Measurements from ENCODE around the gene SLC10A7.

SLC10A7 gene

GRCh38 chr4:146347822-146348221 is 173.9 kb downstream of the SLC10A7 start:
- in situ Hi-C loops (cut with MboI; ENCODE audit: low sequenced_read_pairs) = loop anchor here (25.0 kb wide), 1 partner anchor 564 kb away; no protein-coding TSS in a partner anchor
- no peaks in the 10 kb centered on the region for H3K9me3 ChIP-seq
- peaks cover 2% of the 10 kb centered on the region; the same call in 1 of the 2 replicates for H3K4me1 ChIP-seq
- H3K36me3 ChIP-seq (replicated peaks) = no peaks in the 10 kb centered on the region
- no peak overlapping the region for H3K4me3 ChIP-seq
- no peak for DNase-seq (ENCODE audit: low spot score in 2 of 2)
- H3K27me3 ChIP-seq (ENCODE audit: low read depth) = no peaks in the 10 kb centered on the region

GRCh38 chr4:146346276-146346675 is 175.5 kb downstream of the SLC10A7 start:
- in situ Hi-C loops (cut with MboI; ENCODE audit: low sequenced_read_pairs) = loop anchor here (25.0 kb wide), 1 partner anchor 566 kb away; no protein-coding TSS in a partner anchor
- Histone ChIP-seq H3K4me3 (no peak overlapping the region), H3K36me3 (replicated peaks) (no peaks in the 10 kb centered on the region), H3K27me3 (ENCODE audit: low read depth) (no peaks in the 10 kb centered on the region), H3K4me1 (peaks cover 2% of the 10 kb centered on the region; the same call in 1 of the 2 replicates), H3K9me3 (no peaks in the 10 kb centered on the region)
- no peak for DNase-seq (ENCODE audit: low spot score in 2 of 2)

DNA sequence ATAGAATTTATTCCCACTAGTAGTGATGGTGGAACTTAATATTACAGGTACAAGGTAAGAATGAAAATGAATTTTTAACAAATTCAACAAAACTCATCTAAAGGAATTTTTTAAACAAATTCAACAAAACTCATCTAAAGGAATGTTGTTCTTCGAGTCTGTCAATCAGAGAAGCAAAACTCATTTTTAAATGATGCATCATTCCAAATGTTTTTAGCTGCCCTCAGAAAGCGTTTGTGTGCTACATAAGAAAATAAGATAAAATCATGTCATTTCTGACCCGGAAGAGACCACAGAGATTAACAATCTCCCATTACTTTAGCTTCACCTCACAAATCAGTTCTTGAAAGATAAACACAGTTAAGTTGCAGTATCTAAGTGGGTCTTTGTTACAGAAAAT is 178.0 kb downstream of the SLC10A7 start:
- DNase-seq (ENCODE audit: low spot score in 2 of 2) = no peak
- no peak overlapping the region for H3K4me3 ChIP-seq
- H3K4me1 ChIP-seq = no peaks in the 10 kb centered on the region
- H3K9me3 ChIP-seq = no peaks in the 10 kb centered on the region
- no peaks in the 10 kb centered on the region for H3K36me3 ChIP-seq (replicated peaks)
- in situ Hi-C loops (cut with MboI; ENCODE audit: low sequenced_read_pairs) = loop anchor here (25.0 kb wide), 1 partner anchor 569 kb away; no protein-coding TSS in a partner anchor
- H3K27me3 ChIP-seq (ENCODE audit: low read depth) = no peaks in the 10 kb centered on the region

GRCh38 chr4:146343199-146343598 is 178.5 kb downstream of the SLC10A7 start:
- H3K9me3 ChIP-seq = no peaks in the 10 kb centered on the region
- no peaks in the 10 kb centered on the region for H3K27me3 ChIP-seq (ENCODE audit: low read depth)
- no peak for DNase-seq (ENCODE audit: low spot score in 2 of 2)
- no peaks in the 10 kb centered on the region for H3K4me1 ChIP-seq
- H3K36me3 ChIP-seq (replicated peaks) = no peaks in the 10 kb centered on the region
- in situ Hi-C loops (cut with MboI; ENCODE audit: low sequenced_read_pairs) = loop anchor here (25.0 kb wide), 1 partner anchor 569 kb away; no protein-coding TSS in a partner anchor
- H3K4me3 ChIP-seq = no peak overlapping the region

DNA sequence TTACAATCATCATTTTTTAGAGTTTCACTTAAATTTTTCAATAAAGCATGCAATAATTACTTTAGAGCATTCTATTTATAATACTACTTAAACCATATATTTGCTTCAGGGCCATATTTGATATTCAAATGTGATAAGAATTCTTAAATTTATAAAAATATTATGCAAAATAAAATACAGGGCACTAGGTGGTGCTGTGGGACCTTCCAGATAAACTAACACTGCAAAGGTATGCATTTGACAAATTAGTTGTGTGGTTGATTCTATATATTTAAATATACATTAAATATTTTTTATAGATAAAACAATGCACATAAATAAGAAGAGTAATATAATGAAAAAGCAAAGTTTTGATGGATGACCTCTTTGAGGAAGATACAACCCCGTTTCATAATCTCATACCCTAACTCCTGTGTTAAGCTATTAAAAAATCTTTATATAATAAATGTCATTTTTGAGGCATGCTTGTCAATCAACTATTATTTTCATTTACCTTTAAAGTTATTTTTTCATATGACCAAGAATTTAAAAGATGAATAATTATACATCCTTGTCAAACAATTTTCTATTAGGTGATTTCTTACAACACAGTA is 179.0 kb downstream of the SLC10A7 start:
- peak in 1 of 2 experiments; percentile 29 for DNase-seq (ENCODE audit: low spot score in 2 of 2)
- Histone ChIP-seq H3K4me1 (no peaks in the 10 kb centered on the region), H3K9me3 (no peaks in the 10 kb centered on the region), H3K36me3 (replicated peaks) (no peaks in the 10 kb centered on the region), H3K4me3 (no peak overlapping the region), H3K27me3 (ENCODE audit: low read depth) (no peaks in the 10 kb centered on the region)
- in situ Hi-C loops (cut with MboI; ENCODE audit: low sequenced_read_pairs) = loop anchor here (25.0 kb wide), 1 partner anchor 570 kb away; no protein-coding TSS in a partner anchor

DNA sequence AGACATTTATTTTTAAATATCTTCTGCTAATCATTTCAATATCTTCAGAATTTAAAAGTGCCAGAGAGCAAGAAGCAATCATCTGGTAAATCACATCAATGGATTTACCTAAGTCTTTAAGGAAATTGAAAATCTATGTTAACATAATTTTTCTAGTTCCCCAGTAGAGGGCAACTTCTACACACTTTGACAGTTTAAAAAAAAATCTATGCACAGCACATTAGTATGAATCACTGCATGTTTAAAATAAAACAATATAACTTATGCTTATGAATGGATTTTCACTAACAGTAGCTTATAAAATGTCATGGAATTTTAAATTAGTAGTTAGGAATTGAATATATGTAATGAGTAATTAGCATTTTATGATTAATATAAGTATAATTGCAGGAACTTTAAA is 180.9 kb downstream of the SLC10A7 start:
- in situ Hi-C loops (cut with MboI; ENCODE audit: low sequenced_read_pairs) = loop anchor here (25.0 kb wide), 1 partner anchor 572 kb away; no protein-coding TSS in a partner anchor
- Histone ChIP-seq H3K36me3 (replicated peaks) (no peaks in the 10 kb centered on the region), H3K4me3 (no peak overlapping the region), H3K27me3 (ENCODE audit: low read depth) (no peaks in the 10 kb centered on the region), H3K4me1 (no peaks in the 10 kb centered on the region), H3K9me3 (no peaks in the 10 kb centered on the region)
- peak in 1 of 2 experiments; percentile 20 for DNase-seq (ENCODE audit: low spot score in 2 of 2)

DNA sequence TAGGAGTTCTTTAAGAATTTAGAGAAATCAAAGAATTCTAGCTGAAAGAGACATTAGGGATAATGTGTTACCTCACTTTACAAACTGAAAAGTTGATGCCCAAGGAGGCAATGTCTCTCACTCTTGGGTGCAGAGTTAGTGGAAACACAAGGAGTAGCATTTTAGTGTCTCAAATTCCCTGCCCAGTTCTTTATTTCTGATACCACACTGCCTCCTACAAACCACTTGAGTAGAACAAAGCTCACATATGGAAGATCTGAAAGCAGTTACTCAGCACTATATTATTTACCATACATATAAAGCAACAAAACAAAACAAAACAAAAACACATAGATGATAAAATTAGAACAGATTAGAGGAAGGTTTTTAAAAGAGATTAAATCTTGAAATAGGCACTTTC is 183.2 kb downstream of the SLC10A7 start:
- no peak for DNase-seq (ENCODE audit: low spot score in 2 of 2)
- Histone ChIP-seq H3K4me3 (no peak overlapping the region), H3K4me1 (no peaks in the 10 kb centered on the region), H3K27me3 (ENCODE audit: low read depth) (no peaks in the 10 kb centered on the region), H3K36me3 (replicated peaks) (no peaks in the 10 kb centered on the region), H3K9me3 (no peaks in the 10 kb centered on the region)
- in situ Hi-C loops (cut with MboI; ENCODE audit: low sequenced_read_pairs) = loop anchor here (25.0 kb wide), 1 partner anchor 574 kb away; no protein-coding TSS in a partner anchor

DNA sequence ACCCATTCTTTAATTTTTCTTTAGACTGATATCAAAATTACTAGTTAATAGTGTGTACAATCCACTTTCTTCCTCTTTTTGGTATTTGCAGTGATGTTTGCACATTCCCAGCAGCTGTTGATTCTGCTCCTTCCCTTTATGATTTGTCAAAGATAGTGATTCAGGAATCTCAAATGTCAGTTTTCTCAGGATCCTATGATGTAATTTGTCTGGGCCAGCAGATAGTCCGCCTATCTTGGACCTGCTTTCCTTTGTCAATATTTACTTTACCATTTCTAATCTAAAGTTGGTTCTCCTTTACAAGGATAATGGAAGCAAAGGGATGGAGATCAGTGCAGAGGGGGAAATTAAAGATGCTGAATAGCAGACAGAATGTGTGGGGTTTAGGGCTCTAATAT is 185.3 kb downstream of the SLC10A7 start:
- H3K4me1 ChIP-seq = no peaks in the 10 kb centered on the region
- no peak overlapping the region for H3K4me3 ChIP-seq
- in situ Hi-C loops (cut with MboI; ENCODE audit: low sequenced_read_pairs) = loop anchor here (25.0 kb wide), 1 partner anchor 576 kb away; no protein-coding TSS in a partner anchor
- H3K27me3 ChIP-seq (ENCODE audit: low read depth) = no peaks in the 10 kb centered on the region
- DNase-seq (ENCODE audit: low spot score in 2 of 2) = no peak
- H3K9me3 ChIP-seq = no peaks in the 10 kb centered on the region
- no peaks in the 10 kb centered on the region for H3K36me3 ChIP-seq (replicated peaks)

DNA sequence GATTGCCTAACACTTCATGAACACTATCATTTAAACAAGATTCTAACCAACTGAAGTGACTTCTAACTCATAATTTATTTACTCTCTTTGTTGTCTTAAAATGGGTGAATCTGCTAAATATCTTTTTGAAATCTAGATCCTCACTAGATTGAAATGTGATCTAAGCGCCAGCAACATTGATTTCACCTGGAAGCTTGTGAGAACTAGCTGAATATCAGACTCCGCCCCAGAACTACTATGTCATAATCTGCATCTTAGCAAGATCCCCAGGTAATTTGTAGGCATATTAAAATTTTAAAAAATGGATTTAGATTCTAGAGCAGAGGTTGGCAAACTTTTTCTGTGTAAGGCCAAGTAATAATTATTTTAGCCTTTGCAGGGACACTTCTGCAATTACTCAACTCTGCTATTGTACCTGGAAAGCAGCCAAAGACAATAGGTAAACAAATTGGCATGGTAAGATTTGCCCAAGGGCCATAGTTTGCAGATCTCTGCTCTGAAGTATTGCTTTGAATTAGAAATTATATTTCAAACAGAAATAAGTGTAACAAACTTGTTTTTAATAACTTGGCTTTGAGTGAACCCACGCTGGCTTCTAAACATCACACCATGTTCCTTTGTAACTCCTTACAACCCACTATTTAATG is 185.9 kb downstream of the SLC10A7 start:
- Histone ChIP-seq H3K4me1 (no peaks in the 10 kb centered on the region), H3K36me3 (replicated peaks) (no peaks in the 10 kb centered on the region), H3K4me3 (no peak overlapping the region), H3K9me3 (no peaks in the 10 kb centered on the region), H3K27me3 (ENCODE audit: low read depth) (no peaks in the 10 kb centered on the region)
- no peak for DNase-seq (ENCODE audit: low spot score in 2 of 2)
- in situ Hi-C loops (cut with MboI; ENCODE audit: low sequenced_read_pairs) = loop anchor here (25.0 kb wide), 1 partner anchor 576 kb away; no protein-coding TSS in a partner anchor

- in situ Hi-C loops (cut with MboI; ENCODE audit: low sequenced_read_pairs) = loop anchor here (25.0 kb wide), 1 partner anchor 577 kb away; no protein-coding TSS in a partner anchor
- Histone ChIP-seq H3K36me3 (replicated peaks) (no peaks in the 10 kb centered on the region), H3K4me1 (no peaks in the 10 kb centered on the region), H3K27me3 (ENCODE audit: low read depth) (no peaks in the 10 kb centered on the region), H3K4me3 (no peak overlapping the region), H3K9me3 (no peaks in the 10 kb centered on the region)
- no peak for DNase-seq (ENCODE audit: low spot score in 2 of 2)
Measured at GRCh38 chr4:146334862-146335449, 186.8 kb downstream of the SLC10A7 start.

- no peaks in the 10 kb centered on the region for H3K4me1 ChIP-seq
- no peaks in the 10 kb centered on the region for H3K36me3 ChIP-seq (replicated peaks)
- H3K4me3 ChIP-seq = no peak overlapping the region
- no peak for DNase-seq (ENCODE audit: low spot score in 2 of 2)
- H3K9me3 ChIP-seq = no peaks in the 10 kb centered on the region
- in situ Hi-C loops (cut with MboI; ENCODE audit: low sequenced_read_pairs) = loop anchor here (25.0 kb wide), 1 partner anchor 578 kb away; no protein-coding TSS in a partner anchor
- H3K27me3 ChIP-seq (ENCODE audit: low read depth) = no peaks in the 10 kb centered on the region
Measured at GRCh38 chr4:146333895-146334262, 187.9 kb downstream of the SLC10A7 start.

- Histone ChIP-seq H3K36me3 (replicated peaks) (no peaks in the 10 kb centered on the region), H3K4me1 (no peaks in the 10 kb centered on the region), H3K4me3 (no peak overlapping the region), H3K9me3 (no peaks in the 10 kb centered on the region), H3K27me3 (ENCODE audit: low read depth) (no peaks in the 10 kb centered on the region)
- in situ Hi-C loops (cut with MboI; ENCODE audit: low sequenced_read_pairs) = loop anchor here (25.0 kb wide), 1 partner anchor 579 kb away; no protein-coding TSS in a partner anchor
- no peak for DNase-seq (ENCODE audit: low spot score in 2 of 2)
Measured at GRCh38 chr4:146333187-146333894, 188.4 kb downstream of the SLC10A7 start.

- Histone ChIP-seq H3K4me3 (no peak overlapping the region), H3K36me3 (replicated peaks) (no peaks in the 10 kb centered on the region), H3K4me1 (no peaks in the 10 kb centered on the region), H3K9me3 (no peaks in the 10 kb centered on the region), H3K27me3 (ENCODE audit: low read depth) (no peaks in the 10 kb centered on the region)
- no peak for DNase-seq (ENCODE audit: low spot score in 2 of 2)
- in situ Hi-C loops (cut with MboI; ENCODE audit: low sequenced_read_pairs) = loop anchor here (25.0 kb wide), 1 partner anchor 582 kb away; no protein-coding TSS in a partner anchor
Measured at GRCh38 chr4:146330392-146330791, 191.3 kb downstream of the SLC10A7 start.

Measured in HAP-1 (cell line).